ENCODE results near the gene SLC25A53. TPM values are rescaled to one million over a fixed set of nuclear protein-coding genes. Genes with fewer than 3 reads are reported as not detected.
A peak's percentile ranks its signal among the peaks of the same experiment; 100 is the strongest.
"Not testable (repeated sequence)": the region's sequence is repeated elsewhere in the genome, so short reads cannot be mapped to it uniquely, and the experiment has no call there.

SLC25A53 gene
- total RNA-seq, 1 donor from 2014 or later = 9.6 TPM

- intact Hi-C loops (cut with micrococcal nuclease) = no loop called here
- DNase-seq (no peak), ATAC-seq (ENCODE audit: low read depth) (no peak)
- ChIA-PET CTCF (no interaction called here), POLR2A (no interaction called here)
- no peaks in the 10 kb centered on the region for H3K36me3 Mint-ChIP-seq (ENCODE audit: low read depth)
- TF ChIP-seq CTCF (IDR thresholded peaks at IDR 0.05) = no peak
- H3K27me3 Mint-ChIP-seq = no peaks in the 10 kb centered on the region
- no peaks in the 10 kb centered on the region for H3K4me1 Mint-ChIP-seq
- no peaks in the 10 kb centered on the region for H3K9me3 Mint-ChIP-seq
- H3K4me3 Mint-ChIP-seq = no peak overlapping the region
- H3K27ac Mint-ChIP-seq = no peak overlapping the region
These were observed 72.7 kb downstream of the SLC25A53 start for GRCh38 chrX:104084063-104084462.

GRCh38 chrX:104077854-104078253 lies 79.0 kb downstream of the SLC25A53 start:
- H3K4me1 Mint-ChIP-seq; H3K4me3 Mint-ChIP-seq; ATAC-seq (ENCODE audit: low read depth); H3K9me3 Mint-ChIP-seq; H3K27ac Mint-ChIP-seq; CTCF ChIA-PET; H3K36me3 Mint-ChIP-seq (ENCODE audit: low read depth); POLR2A ChIA-PET; intact Hi-C loops (cut with micrococcal nuclease); DNase-seq; H3K27me3 Mint-ChIP-seq: not testable (repeated sequence)

DNA sequence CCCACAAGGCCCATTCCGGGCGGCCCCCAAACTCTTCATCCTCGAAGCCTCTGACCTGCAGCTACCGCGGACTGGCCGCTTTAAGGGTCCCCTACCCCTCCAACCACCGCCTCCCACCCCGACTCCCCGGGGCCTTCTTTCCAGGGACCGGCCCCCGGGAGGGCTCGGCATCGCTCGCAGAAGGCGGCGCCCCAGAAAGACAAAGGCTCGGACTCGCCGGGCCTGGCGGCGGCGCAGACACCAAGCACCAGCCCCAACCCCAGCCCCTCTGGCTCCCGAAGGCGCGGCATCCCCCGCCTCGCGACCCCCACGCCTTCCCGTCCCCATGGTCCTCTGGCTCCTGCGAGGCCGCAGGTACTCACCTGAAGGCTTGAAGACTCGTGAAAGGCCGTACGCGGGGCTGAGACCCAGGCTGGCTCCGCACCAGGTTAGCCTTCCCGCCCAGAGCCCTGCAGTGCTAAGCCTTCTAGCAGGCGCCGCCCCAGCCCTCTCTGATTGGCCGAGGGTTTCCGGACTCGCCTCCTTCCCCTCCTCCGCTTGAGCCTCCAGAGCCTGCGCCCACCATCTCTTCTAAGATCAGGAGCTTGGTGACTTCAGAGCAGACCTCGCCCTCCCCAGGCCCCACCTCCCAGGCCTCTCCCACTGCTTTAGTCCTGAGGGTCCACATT lies 80.9 kb downstream of the SLC25A53 start, which contains the start of gene TMSB15C:
Gene TMSB15C (minus strand): TSS at position 459 of the 668 bp plus-strand sequence.
- POLR2A ChIA-PET; H3K9me3 Mint-ChIP-seq; DNase-seq; H3K4me1 Mint-ChIP-seq; H3K27ac Mint-ChIP-seq; H3K4me3 Mint-ChIP-seq; intact Hi-C loops (cut with micrococcal nuclease); H3K36me3 Mint-ChIP-seq (ENCODE audit: low read depth); H3K27me3 Mint-ChIP-seq; CTCF ChIA-PET: not testable (repeated sequence)
- ATAC-seq (ENCODE audit: low read depth) = peak; percentile 99

DNA sequence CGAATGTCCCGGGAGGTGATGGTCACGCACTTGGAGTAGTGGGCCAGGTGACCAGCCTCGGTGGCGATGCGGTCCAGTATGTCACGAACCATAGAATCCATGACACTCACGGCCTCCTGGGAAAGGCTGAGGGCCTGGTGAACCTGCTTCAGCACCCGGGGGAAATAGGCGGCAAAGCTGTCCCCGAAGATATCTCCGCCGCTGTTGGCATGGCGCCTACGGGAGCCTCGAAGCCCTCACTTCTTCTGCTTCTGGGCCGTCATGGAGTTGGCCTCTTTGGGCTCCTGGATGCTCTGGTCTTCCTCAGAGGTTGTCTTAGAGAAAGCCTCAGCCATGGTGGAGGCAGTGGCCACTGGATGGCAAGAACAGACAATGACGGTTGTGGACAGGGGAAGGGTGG lies 94.2 kb downstream of the SLC25A53 start:
- H3K36me3 Mint-ChIP-seq (ENCODE audit: low read depth); H3K9me3 Mint-ChIP-seq; CTCF ChIA-PET; H3K27me3 Mint-ChIP-seq; intact Hi-C loops (cut with micrococcal nuclease); H3K4me3 Mint-ChIP-seq; POLR2A ChIA-PET; DNase-seq; H3K27ac Mint-ChIP-seq; ATAC-seq (ENCODE audit: low read depth); H3K4me1 Mint-ChIP-seq: not testable (repeated sequence)

GRCh38 chrX:104054956-104055355 lies 101.9 kb downstream of the SLC25A53 start:
- intact Hi-C loops (cut with micrococcal nuclease); POLR2A ChIA-PET; H3K36me3 Mint-ChIP-seq (ENCODE audit: low read depth): not testable (repeated sequence)

More at GRCh38 chrX:104054956-104055355, 101.9 kb downstream of the SLC25A53 start:
- H3K27me3 Mint-ChIP-seq; H3K9me3 Mint-ChIP-seq; CTCF ChIA-PET; H3K27ac Mint-ChIP-seq; ATAC-seq (ENCODE audit: low read depth); DNase-seq; H3K4me1 Mint-ChIP-seq; H3K4me3 Mint-ChIP-seq: not testable (repeated sequence)

Other genes with a start within 250 kb of the SLC25A53 start
- 9.6 and 9.8 TPM in 2 replicates for gene TMSB15B, start 194.4 kb downstream of the SLC25A53 start, total RNA-seq
- not detected in 2 replicates for gene H2BW1, start 143.3 kb downstream of the SLC25A53 start, total RNA-seq
- 0.11 TPM in 1 of 2 replicates, not detected in the other for gene H2BW2, start 117.1 kb downstream of the SLC25A53 start, total RNA-seq
- gene TMSB15C, start 80.8 kb downstream of the SLC25A53 start, total RNA-seq = 2.0 and 2.3 TPM in 2 replicates
- 2.2 and 3.4 TPM in 2 replicates for gene ZCCHC18, start 44.5 kb downstream of the SLC25A53 start, total RNA-seq
- gene FAM199X, start 9.4 kb upstream of the SLC25A53 start, total RNA-seq = 11.7 and 14.3 TPM in 2 replicates
- gene ESX1, start 97.9 kb upstream of the SLC25A53 start, total RNA-seq = not detected in 2 replicates